ENCODE data around the gene SYNGR1. TPM values are rescaled to one million over a fixed set of nuclear protein-coding genes. Genes with fewer than 3 reads are reported as not detected.

The SYNGR1 gene
- total RNA-seq, 1 donor from 2014 or later = 26.6 TPM

GRCh38 chr22:39414377-39414776, 64.6 kb downstream of the SYNGR1 start:
- no peak for DNase-seq (ENCODE audit: extremely low spot score, unreplicated experiment)
- Mint-ChIP-seq H3K4me1 (ENCODE audit: unreplicated experiment) (peaks cover 16% of the 10 kb centered on the region), H3K27ac (ENCODE audit: unreplicated experiment) (no peak overlapping the region), H3K4me3 (ENCODE audit: unreplicated experiment) (no peak overlapping the region), H3K9me3 (ENCODE audit: unreplicated experiment) (no peaks in the 10 kb centered on the region), H3K27me3 (ENCODE audit: unreplicated experiment) (no peaks in the 10 kb centered on the region), H3K36me3 (ENCODE audit: unreplicated experiment) (peaks cover 15% of the 10 kb centered on the region)
- no peak for TF ChIP-seq CTCF (IDR thresholded peaks at IDR 0.05)

GRCh38 chr22:39414886-39415285, 65.1 kb downstream of the SYNGR1 start:
- H3K36me3 Mint-ChIP-seq (ENCODE audit: unreplicated experiment) = peaks cover 20% of the 10 kb centered on the region
- H3K4me1 Mint-ChIP-seq (ENCODE audit: unreplicated experiment) = peaks cover 16% of the 10 kb centered on the region
- H3K9me3 Mint-ChIP-seq (ENCODE audit: unreplicated experiment) = no peaks in the 10 kb centered on the region
- no peak for DNase-seq (ENCODE audit: extremely low spot score, unreplicated experiment)
- no peak overlapping the region for H3K4me3 Mint-ChIP-seq (ENCODE audit: unreplicated experiment)
- no peaks in the 10 kb centered on the region for H3K27me3 Mint-ChIP-seq (ENCODE audit: unreplicated experiment)
- H3K27ac Mint-ChIP-seq (ENCODE audit: unreplicated experiment) = no peak overlapping the region
- no peak for TF ChIP-seq CTCF (IDR thresholded peaks at IDR 0.05)

GRCh38 chr22:39415506-39415905, 65.7 kb downstream of the SYNGR1 start:
- H3K27me3 Mint-ChIP-seq (ENCODE audit: unreplicated experiment) = no peaks in the 10 kb centered on the region
- peaks cover 16% of the 10 kb centered on the region for H3K4me1 Mint-ChIP-seq (ENCODE audit: unreplicated experiment)
- peaks cover 23% of the 10 kb centered on the region for H3K36me3 Mint-ChIP-seq (ENCODE audit: unreplicated experiment)
- no peaks in the 10 kb centered on the region for H3K9me3 Mint-ChIP-seq (ENCODE audit: unreplicated experiment)
- no peak for DNase-seq (ENCODE audit: extremely low spot score, unreplicated experiment)
- no peak overlapping the region for H3K4me3 Mint-ChIP-seq (ENCODE audit: unreplicated experiment)
- H3K27ac Mint-ChIP-seq (ENCODE audit: unreplicated experiment) = no peak overlapping the region
- TF ChIP-seq CTCF (IDR thresholded peaks at IDR 0.05) = no peak

- peaks cover 29% of the 10 kb centered on the region for H3K36me3 Mint-ChIP-seq (ENCODE audit: unreplicated experiment)
- peaks cover 16% of the 10 kb centered on the region for H3K4me1 Mint-ChIP-seq (ENCODE audit: unreplicated experiment)
- H3K4me3 Mint-ChIP-seq (ENCODE audit: unreplicated experiment) = no peak overlapping the region
- no peak for DNase-seq (ENCODE audit: extremely low spot score, unreplicated experiment)
- TF ChIP-seq CTCF (IDR thresholded peaks at IDR 0.05) = no peak
- H3K27ac Mint-ChIP-seq (ENCODE audit: unreplicated experiment) = no peak overlapping the region
- no peaks in the 10 kb centered on the region for H3K27me3 Mint-ChIP-seq (ENCODE audit: unreplicated experiment)
- H3K9me3 Mint-ChIP-seq (ENCODE audit: unreplicated experiment) = no peaks in the 10 kb centered on the region
Measured at GRCh38 chr22:39416319-39416718, 66.5 kb downstream of the SYNGR1 start.

GRCh38 chr22:39417641-39418040, 67.8 kb downstream of the SYNGR1 start:
- TF ChIP-seq CTCF (IDR thresholded peaks at IDR 0.05) = no peak
- Mint-ChIP-seq H3K27me3 (ENCODE audit: unreplicated experiment) (no peaks in the 10 kb centered on the region), H3K4me3 (ENCODE audit: unreplicated experiment) (no peak overlapping the region), H3K4me1 (ENCODE audit: unreplicated experiment) (peaks cover 11% of the 10 kb centered on the region), H3K36me3 (ENCODE audit: unreplicated experiment) (peaks cover 33% of the 10 kb centered on the region), H3K27ac (ENCODE audit: unreplicated experiment) (no peak overlapping the region), H3K9me3 (ENCODE audit: unreplicated experiment) (no peaks in the 10 kb centered on the region)
- no peak for DNase-seq (ENCODE audit: extremely low spot score, unreplicated experiment)
